ENCODE measurements around the gene PRTG. TPM values are rescaled to one million over a fixed set of nuclear protein-coding genes. Genes with fewer than 3 reads are reported as not detected.
A peak's percentile ranks its signal among the peaks of the same experiment; 100 is the strongest.
"Not testable (repeated sequence)": the region's sequence is repeated elsewhere in the genome, so short reads cannot be mapped to it uniquely, and the experiment has no call there.

The PRTG gene
- polyA plus RNA-seq (2013, experiment 1 of 2), result 2.3 TPM
- polyA plus RNA-seq (2013, experiment 2 of 2), result 2.1 TPM

GRCh38 chr15:55742927-55743728 lies at the start of gene PRTG:
Gene PRTG, minus strand, starts transcription at chr15:55743152. Its CDS starts 221 bp downstream, at chr15:55742931.
- peak within 1 kb of the TSS; percentile 62 for H3K4me2 ChIP-seq (ENCODE audit: low read length)
- H3K27ac ChIP-seq (ENCODE audit: low read depth, low read length), result peak within 1 kb of the TSS; percentile 90

GRCh38 chr15:55791551-55792400 lies 48.8 kb upstream of the PRTG start:
- Histone ChIP-seq H3K56ac (ENCODE audit: low read length) (peak overlapping the region; percentile 57), H3K27me3 (ENCODE audit: insufficient read depth, low read length, poor library complexity) (no peaks in the 10 kb centered on the region), H4K5ac (ENCODE audit: low read length) (no peak overlapping the region), H3K36me3 (ENCODE audit: control insufficient read depth, insufficient read depth, low read length) (no peaks in the 10 kb centered on the region), H3K9ac (ENCODE audit: low read length) (no peak overlapping the region), H3K23ac (ENCODE audit: low read length) (no peak overlapping the region), H3K79me1 (ENCODE audit: low read length) (no peaks in the 10 kb centered on the region), H3K18ac (ENCODE audit: low read length) (no peak overlapping the region), H3K27ac (ENCODE audit: low read depth, low read length) (peak overlapping the region; percentile 90), H3K4me2 (ENCODE audit: low read length) (no peak overlapping the region), H2AK5ac (ENCODE audit: low read length) (peak overlapping the region; percentile 50), H3K4me1 (ENCODE audit: control insufficient read depth, low read depth, low read length) (peaks cover 10% of the 10 kb centered on the region), H3K4ac (ENCODE audit: low read depth, low read length) (no peak overlapping the region), H2BK5ac (ENCODE audit: low read length) (peak overlapping the region; percentile 40), H2BK120ac (ENCODE audit: low read depth, low read length) (no peak overlapping the region), H3K79me2 (ENCODE audit: control insufficient read depth, insufficient read depth, low read length) (no peaks in the 10 kb centered on the region), H3K4me3 (ENCODE audit: low read length) (no peak overlapping the region), H4K8ac (ENCODE audit: low read depth, low read length) (no peak overlapping the region), H2BK15ac (replicated peaks; ENCODE audit: low read depth) (no peak overlapping the region)
- WGBS (ENCODE audit: extremely low coverage, insufficient coverage, low lambda C conversion rate), result no CpG with 5 or more reads among the region's 3 CpGs
- DNase-seq, result peak; percentile 92

More at GRCh38 chr15:55742927-55743728, at the start of gene PRTG:
- peak within 1 kb of the TSS; percentile 17 for H2BK5ac ChIP-seq (ENCODE audit: low read length)
- no CpG with 5 or more reads among the region's 75 CpGs for WGBS (ENCODE audit: extremely low coverage, insufficient coverage, low lambda C conversion rate)
- H3K79me2 ChIP-seq (ENCODE audit: control insufficient read depth, insufficient read depth, low read length), result no peaks in the 10 kb centered on the region
- H3K9ac ChIP-seq (ENCODE audit: low read length), result peak within 1 kb of the TSS; percentile 70
- H4K8ac ChIP-seq (ENCODE audit: low read depth, low read length), result no peak within 1 kb of the TSS
- H2BK15ac ChIP-seq (replicated peaks; ENCODE audit: low read depth), result no peak within 1 kb of the TSS
- no peak within 1 kb of the TSS for H2AK5ac ChIP-seq (ENCODE audit: low read length)
- peaks cover 5% of the 10 kb centered on the region for H3K4me1 ChIP-seq (ENCODE audit: control insufficient read depth, low read depth, low read length)
- no peaks in the 10 kb centered on the region for H3K36me3 ChIP-seq (ENCODE audit: control insufficient read depth, insufficient read depth, low read length)
- H3K4me3 ChIP-seq (ENCODE audit: low read length), result peak within 1 kb of the TSS; percentile 59
- H3K27me3 ChIP-seq (ENCODE audit: insufficient read depth, low read length, poor library complexity), result peaks cover 5% of the 10 kb centered on the region
- H3K79me1 ChIP-seq (ENCODE audit: low read length), result no peaks in the 10 kb centered on the region
- H3K18ac ChIP-seq (ENCODE audit: low read length), result peak within 1 kb of the TSS; percentile 73
- H2BK120ac ChIP-seq (ENCODE audit: low read depth, low read length), result peak within 1 kb of the TSS; percentile 15
- H3K56ac ChIP-seq (ENCODE audit: low read length), result peak within 1 kb of the TSS; percentile 89
- H3K23ac ChIP-seq (ENCODE audit: low read length), result no peak within 1 kb of the TSS
- no peak within 1 kb of the TSS for H4K5ac ChIP-seq (ENCODE audit: low read length)
- DNase-seq, result peak; percentile 87
- H3K4ac ChIP-seq (ENCODE audit: low read depth, low read length), result peak within 1 kb of the TSS; percentile 63

- no peak overlapping the region for H3K4me3 ChIP-seq (ENCODE audit: low read length)
- H3K79me2 ChIP-seq (ENCODE audit: control insufficient read depth, insufficient read depth, low read length), result no peaks in the 10 kb centered on the region
- H3K9ac ChIP-seq (ENCODE audit: low read length), result no peak overlapping the region
- H2BK5ac ChIP-seq (ENCODE audit: low read length), result no peak overlapping the region
- no peak overlapping the region for H3K27ac ChIP-seq (ENCODE audit: low read depth, low read length)
- no peak overlapping the region for H4K8ac ChIP-seq (ENCODE audit: low read depth, low read length)
- no peaks in the 10 kb centered on the region for H3K79me1 ChIP-seq (ENCODE audit: low read length)
- no peak overlapping the region for H3K4me2 ChIP-seq (ENCODE audit: low read length)
- no peak overlapping the region for H4K5ac ChIP-seq (ENCODE audit: low read length)
- H3K4me1 ChIP-seq (ENCODE audit: control insufficient read depth, low read depth, low read length), result peaks cover 14% of the 10 kb centered on the region
- no peak overlapping the region for H3K56ac ChIP-seq (ENCODE audit: low read length)
- no peak overlapping the region for H3K4ac ChIP-seq (ENCODE audit: low read depth, low read length)
- H2AK5ac ChIP-seq (ENCODE audit: low read length), result no peak overlapping the region
- no peak overlapping the region for H2BK15ac ChIP-seq (replicated peaks; ENCODE audit: low read depth)
- no peaks in the 10 kb centered on the region for H3K36me3 ChIP-seq (ENCODE audit: control insufficient read depth, insufficient read depth, low read length)
- peak; percentile 69 for DNase-seq
- H2BK120ac ChIP-seq (ENCODE audit: low read depth, low read length), result no peak overlapping the region
- no peak overlapping the region for H3K23ac ChIP-seq (ENCODE audit: low read length)
- H3K18ac ChIP-seq (ENCODE audit: low read length), result no peak overlapping the region
- no CpG with 5 or more reads among the region's 8 CpGs for WGBS (ENCODE audit: extremely low coverage, insufficient coverage, low lambda C conversion rate)
- no peaks in the 10 kb centered on the region for H3K27me3 ChIP-seq (ENCODE audit: insufficient read depth, low read length, poor library complexity)
Observed at GRCh38 chr15:55789066-55789660, 46.2 kb upstream of the PRTG start.

- Histone ChIP-seq H2BK15ac (replicated peaks; ENCODE audit: low read depth) (no peak overlapping the region), H3K18ac (ENCODE audit: low read length) (peak overlapping the region; percentile 61), H3K4me1 (ENCODE audit: control insufficient read depth, low read depth, low read length) (peaks cover 5% of the 10 kb centered on the region), H3K27ac (ENCODE audit: low read depth, low read length) (peak overlapping the region; percentile 84), H3K36me3 (ENCODE audit: control insufficient read depth, insufficient read depth, low read length) (no peaks in the 10 kb centered on the region), H3K79me2 (ENCODE audit: control insufficient read depth, insufficient read depth, low read length) (no peaks in the 10 kb centered on the region), H2BK5ac (ENCODE audit: low read length) (peak overlapping the region; percentile 64), H3K27me3 (ENCODE audit: insufficient read depth, low read length, poor library complexity) (no peaks in the 10 kb centered on the region), H4K5ac (ENCODE audit: low read length) (no peak overlapping the region), H3K56ac (ENCODE audit: low read length) (peak overlapping the region; percentile 40), H3K79me1 (ENCODE audit: low read length) (no peaks in the 10 kb centered on the region), H3K23ac (ENCODE audit: low read length) (no peak overlapping the region), H2BK120ac (ENCODE audit: low read depth, low read length) (no peak overlapping the region), H4K8ac (ENCODE audit: low read depth, low read length) (no peak overlapping the region), H3K4me3 (ENCODE audit: low read length) (no peak overlapping the region), H2AK5ac (ENCODE audit: low read length) (no peak overlapping the region), H3K4ac (ENCODE audit: low read depth, low read length) (peak overlapping the region; percentile 56), H3K4me2 (ENCODE audit: low read length) (no peak overlapping the region), H3K9ac (ENCODE audit: low read length) (no peak overlapping the region)
- peak; percentile 88 for DNase-seq
- whole genome bisulfite sequencing (ENCODE audit: extremely low coverage, insufficient coverage, low lambda C conversion rate), result no CpG with 5 or more reads among the region's 3 CpGs
Observed at GRCh38 chr15:55786341-55786740, 43.4 kb upstream of the PRTG start.

GRCh38 chr15:55785593-55785992 lies 42.6 kb upstream of the PRTG start:
- no CpG with 5 or more reads among the region's 9 CpGs for whole genome bisulfite sequencing (ENCODE audit: extremely low coverage, insufficient coverage, low lambda C conversion rate)
- not testable (repeated sequence) for H3K4me2 ChIP-seq (ENCODE audit: low read length); H3K79me2 ChIP-seq (ENCODE audit: control insufficient read depth, insufficient read depth, low read length); H4K5ac ChIP-seq (ENCODE audit: low read length); H3K4me3 ChIP-seq (ENCODE audit: low read length); H3K79me1 ChIP-seq (ENCODE audit: low read length); H2AK5ac ChIP-seq (ENCODE audit: low read length); H3K4me1 ChIP-seq (ENCODE audit: control insufficient read depth, low read depth, low read length); DNase-seq; H2BK15ac ChIP-seq (replicated peaks; ENCODE audit: low read depth); H4K8ac ChIP-seq (ENCODE audit: low read depth, low read length); H3K36me3 ChIP-seq (ENCODE audit: control insufficient read depth, insufficient read depth, low read length); H3K27me3 ChIP-seq (ENCODE audit: insufficient read depth, low read length, poor library complexity); H2BK120ac ChIP-seq (ENCODE audit: low read depth, low read length); H3K56ac ChIP-seq (ENCODE audit: low read length); H3K9ac ChIP-seq (ENCODE audit: low read length); H3K23ac ChIP-seq (ENCODE audit: low read length); H2BK5ac ChIP-seq (ENCODE audit: low read length); H3K4ac ChIP-seq (ENCODE audit: low read depth, low read length)
- H3K27ac ChIP-seq (ENCODE audit: low read depth, low read length), result peak overlapping the region; percentile 37
- peak overlapping the region; percentile 70 for H3K18ac ChIP-seq (ENCODE audit: low read length)
